Activated T-cell treated with anti-CD3 and anti-CD28 coated beads, Interleukin-2, amount 50 U/mL, for 48 hours (primary cell): Measurements from ENCODE around the gene UBR2.
"Not testable (repeated sequence)": the region's sequence is repeated elsewhere in the genome, so short reads cannot be mapped to it uniquely, and the experiment has no call there.

Source experiments
- DNase-seq, 2 experiments: peaks; one replicate each; pipeline ENCODE4 v3.0.0-alpha.2; 2020

The UBR2 gene

GRCh38 chr6:42693725-42694323 is 130.0 kb downstream of the UBR2 start:
- DNase-seq, result no peak

- DNase-seq, result no peak
These were observed 130.8 kb downstream of the UBR2 start for GRCh38 chr6:42694586-42694985.

- no peak for DNase-seq
These were observed 132.9 kb downstream of the UBR2 start for GRCh38 chr6:42696526-42697267.

GRCh38 chr6:42697268-42697655 is 133.4 kb downstream of the UBR2 start:
- no peak for DNase-seq

- no peak for DNase-seq
These were observed 134.4 kb downstream of the UBR2 start for GRCh38 chr6:42698217-42698616.

- no peak for DNase-seq
These were observed 138.4 kb downstream of the UBR2 start for GRCh38 chr6:42702200-42702599.

- DNase-seq, result not testable (repeated sequence)
These were observed 139.0 kb downstream of the UBR2 start for GRCh38 chr6:42702786-42703185.

- no peak for DNase-seq
These were observed 140.6 kb downstream of the UBR2 start for GRCh38 chr6:42704251-42704936.

GRCh38 chr6:42704937-42705374 is 141.1 kb downstream of the UBR2 start:
- DNase-seq, result no peak

- DNase-seq, result no peak
These were observed 143.8 kb downstream of the UBR2 start for GRCh38 chr6:42707595-42707994.

- DNase-seq, result no peak
These were observed 144.3 kb downstream of the UBR2 start for GRCh38 chr6:42708096-42708495.

- no peak for DNase-seq
These were observed 146.0 kb downstream of the UBR2 start for GRCh38 chr6:42709871-42710270.

GRCh38 chr6:42710316-42710715 is 146.5 kb downstream of the UBR2 start:
- no peak for DNase-seq

- DNase-seq, result no peak
These were observed 148.1 kb downstream of the UBR2 start for GRCh38 chr6:42711930-42712329.

- DNase-seq, result no peak
These were observed 150.4 kb downstream of the UBR2 start for GRCh38 chr6:42714098-42714761.

- no peak for DNase-seq
These were observed 152.0 kb downstream of the UBR2 start for GRCh38 chr6:42715871-42716270.

GRCh38 chr6:42720739-42721138 is 156.9 kb downstream of the UBR2 start:
- DNase-seq, result no peak

- DNase-seq, result no peak
These were observed 158.7 kb downstream of the UBR2 start, which contains the start of gene PRPH2 for GRCh38 chr6:42722497-42722896. Gene PRPH2 (minus strand): TSS chr6:42722597. CDS start chr6:42722334, 263 bp downstream.

GRCh38 chr6:42724825-42725224 is 161.0 kb downstream of the UBR2 start:
- no peak for DNase-seq

- no peak for DNase-seq
These were observed 162.2 kb downstream of the UBR2 start for GRCh38 chr6:42726026-42726425.

- DNase-seq, result peak; percentile 60 to 69
These were observed 162.8 kb downstream of the UBR2 start for GRCh38 chr6:42726485-42727086.

GRCh38 chr6:42727087-42727611 is 163.3 kb downstream of the UBR2 start:
- DNase-seq, result peak; percentile 49 to 53

- DNase-seq, result no peak
These were observed 163.8 kb downstream of the UBR2 start for GRCh38 chr6:42727627-42728026.
